H1 (cell line): ENCODE measurements around the gene HSD17B2. TPM values are rescaled to one million over a fixed set of nuclear protein-coding genes. Genes with fewer than 3 reads are reported as not detected.

ENCODE experiments used
- CTCF ChIA-PET: fragments of 300-600 bp; sonication (Branson Sonifier 250); formaldehyde crosslinking; loops from one replicate; lab custom pipeline; 2021; ENCODE audit not compliant: partially characterized antibody; lab: Charles Lee
- POLR2A ChIA-PET: fragments of 300-600 bp; sonication (Branson Sonifier 250); formaldehyde crosslinking; loops from one replicate; lab custom pipeline; 2021; ENCODE audit warnings: inconsistent platforms; ENCODE audit not compliant: partially characterized antibody; lab: Charles Lee
- DNase-seq, 2 experiments: peaks; one replicate each; pipeline versions ENCODE4 v3.0.0 to v3.0.0-alpha.2; 2010 to 2022; ENCODE audit warnings: low spot score in 2 of 2, low read depth in 1 of 2, mixed read lengths in 1 of 2
- FAIRE-seq: peaks from 2 replicates; lab custom pipeline; 2011; peaks lifted over from hg19 to GRCh38; lab: Jason Lieb, UNC
- H2AFZ ChIP-seq: 2 replicates; pipeline ENCODE4 v1.8.1; 2012; ENCODE audit warnings: low read length, inconsistent platforms
- H2AK5ac ChIP-seq: 2 replicates; pipeline ENCODE4 v1.6.1; 2013; ENCODE audit warnings: low read depth, low read length
- H2BK120ac ChIP-seq: replicated peaks from 2 replicates; pipeline ENCODE3; 2013; ENCODE audit warnings: low read depth, low read length, inconsistent platforms
- H2BK12ac ChIP-seq: 2 replicates; pipeline ENCODE4 v1.6.1; 2013; ENCODE audit warnings: low read depth, low read length
- H2BK15ac ChIP-seq: 2 replicates; pipeline ENCODE4 v1.6.1; 2013; ENCODE audit warnings: low read length
- H2BK20ac ChIP-seq: 2 replicates; pipeline ENCODE4 v1.6.1; 2013; ENCODE audit warnings: low read length
- H2BK5ac ChIP-seq: 2 replicates; pipeline ENCODE4 v1.6.1; 2013; ENCODE audit warnings: low read depth, low read length
- H3K14ac ChIP-seq: 2 replicates; pipeline ENCODE4 v1.6.1; 2013; ENCODE audit warnings: inconsistent platforms; ENCODE audit not compliant: insufficient read length
- H3K18ac ChIP-seq: 2 replicates; pipeline ENCODE4 v1.6.1; 2013; ENCODE audit warnings: low read length; ENCODE audit errors: extremely low read depth
- H3K23ac ChIP-seq: 2 replicates; pipeline ENCODE4 v1.6.1; 2013; ENCODE audit warnings: inconsistent platforms; ENCODE audit not compliant: insufficient read length
- H3K23me2 ChIP-seq: 2 replicates; pipeline ENCODE4 v1.6.1; 2013; ENCODE audit warnings: low read depth, low read length
- H3K27ac ChIP-seq: 2 replicates; pipeline ENCODE4 v1.6.1; 2011; ENCODE audit warnings: low read depth, low read length, inconsistent platforms
- H3K27me3 ChIP-seq, 4 experiments: replicated peaks in 1 of 4; 1 replicate in 1 of 4; 2 replicates in 3 of 4; pipeline versions ENCODE4 v1.6.1 to v1.8.1; 2011 to 2013; ENCODE audit warnings: low read length in 3 of 4, mild to moderate bottlenecking in 3 of 4, inconsistent platforms in 2 of 4, mixed read lengths in 2 of 4, moderate library complexity in 1 of 4; ENCODE audit not compliant: control insufficient read depth in 3 of 4, insufficient read depth in 3 of 4; ENCODE audit errors: extremely low read depth in 1 of 4
- H3K36me3 ChIP-seq, 4 experiments: 2 replicates each; pipeline versions ENCODE4 v1.6.1 to v1.8.1; 2011 to 2013; ENCODE audit warnings: mild to moderate bottlenecking in 4 of 4, low read length in 3 of 4, moderate library complexity in 2 of 4, control low read depth in 1 of 4, inconsistent platforms in 1 of 4; ENCODE audit not compliant: insufficient read depth in 4 of 4, control insufficient read depth in 2 of 4
- H3K4ac ChIP-seq: replicated peaks from 2 replicates; pipeline ENCODE3; 2013; ENCODE audit warnings: low read length, low read depth, mixed read lengths, inconsistent platforms; ENCODE audit not compliant: insufficient read length
- H3K4me1 ChIP-seq, 4 experiments: replicated peaks in 1 of 4; 1 replicate in 1 of 4; 2 replicates in 3 of 4; pipeline versions ENCODE4 v1.6.1 to v1.8.1; 2011 to 2013; ENCODE audit warnings: low read length in 3 of 4, inconsistent platforms in 2 of 4, mixed read lengths in 1 of 4; ENCODE audit not compliant: insufficient read depth in 4 of 4, control insufficient read depth in 3 of 4
- H3K4me2 ChIP-seq, 2 experiments: 2 replicates each; pipeline versions ENCODE4 v1.6.1 to v1.8.1; 2011 to 2013; ENCODE audit warnings: low read depth in 2 of 2, low read length in 2 of 2, control low read depth in 1 of 2, inconsistent platforms in 1 of 2, mild to moderate bottlenecking in 1 of 2; ENCODE audit not compliant: insufficient read depth in 1 of 2
- H3K4me3 ChIP-seq, 4 experiments: fragments of 200-600, 300-600 bp in 1 of 4; sonication (generic), shearing (Covaris generic), sonication (Bioruptor Twin) in 1 of 4; 2 replicates each; pipeline versions ENCODE4 v1.5.1 to v1.8.1; 2011 to 2016; ENCODE audit warnings: low read length in 4 of 4, low read depth in 3 of 4, control low read depth in 2 of 4, inconsistent platforms in 2 of 4, mild to moderate bottlenecking in 2 of 4, mixed read lengths in 1 of 4, moderate library complexity in 1 of 4; ENCODE audit not compliant: insufficient read depth in 2 of 4; ENCODE audit errors: extremely low read depth in 1 of 4
- H3K56ac ChIP-seq: replicated peaks from 2 replicates; pipeline ENCODE3; 2013; ENCODE audit warnings: low read depth, mild to moderate bottlenecking, mixed read lengths, low read length, inconsistent platforms; ENCODE audit not compliant: insufficient read length
- H3K79me1 ChIP-seq: 2 replicates; pipeline ENCODE4 v1.6.1; 2013; ENCODE audit warnings: low read depth, low read length, control low read depth
- H3K79me2 ChIP-seq, 2 experiments: 2 replicates each; pipeline versions ENCODE4 v1.6.1 to v1.8.1; 2012 to 2013; ENCODE audit warnings: low read length in 2 of 2, mild to moderate bottlenecking in 2 of 2, inconsistent platforms in 1 of 2; ENCODE audit not compliant: insufficient read depth in 2 of 2, control insufficient read depth in 1 of 2
- H3K9ac ChIP-seq, 4 experiments: replicated peaks in 1 of 4; 1 replicate in 1 of 4; 2 replicates in 3 of 4; pipeline versions ENCODE4 v1.6.1 to v1.8.1; 2011 to 2013; ENCODE audit warnings: low read depth in 3 of 4, low read length in 3 of 4, control low read depth in 2 of 4, mild to moderate bottlenecking in 2 of 4, moderate library complexity in 2 of 4, inconsistent platforms in 1 of 4; ENCODE audit errors: extremely low read depth in 1 of 4
- H3K9me3 ChIP-seq, 2 experiments: 2 replicates each; pipeline versions ENCODE4 v1.6.1 to v1.8.1; 2012 to 2013; ENCODE audit warnings: mild to moderate bottlenecking in 2 of 2, moderate library complexity in 2 of 2, control low read depth in 1 of 2, inconsistent platforms in 1 of 2, low read depth in 1 of 2, low read length in 1 of 2, mixed read lengths in 1 of 2; ENCODE audit not compliant: insufficient read depth in 2 of 2
- H4K20me1 ChIP-seq, 2 experiments: replicated peaks in 1 of 2; 2 replicates each; pipeline versions ENCODE3 to v1.8.1; 2011 to 2013; ENCODE audit warnings: inconsistent platforms in 2 of 2, low read length in 2 of 2, mild to moderate bottlenecking in 1 of 2; ENCODE audit not compliant: insufficient read depth in 2 of 2, control insufficient read depth in 1 of 2
- H4K5ac ChIP-seq: 2 replicates; pipeline ENCODE4 v1.6.1; 2013; ENCODE audit warnings: low read length, low read depth, mixed read lengths, inconsistent platforms; ENCODE audit not compliant: insufficient read length
- H4K8ac ChIP-seq: 2 replicates; pipeline ENCODE4 v1.8.0; 2013; ENCODE audit warnings: mild to moderate bottlenecking, moderate library complexity, low read length, inconsistent platforms; ENCODE audit not compliant: insufficient read depth; ENCODE audit errors: extremely low read depth
- H4K91ac ChIP-seq: replicated peaks from 2 replicates; pipeline ENCODE3; 2013; ENCODE audit warnings: low read length, mixed read lengths, inconsistent platforms; ENCODE audit not compliant: insufficient read length
- ATF2 ChIP-seq: IDR thresholded peaks from 2 replicates; pipeline ENCODE4 v1.6.1; 2012; ENCODE audit warnings: low read length, inconsistent platforms
- ATF3 ChIP-seq: IDR thresholded peaks from 2 replicates; pipeline ENCODE4 v1.6.1; 2011; ENCODE audit warnings: low read depth, mild to moderate bottlenecking, low read length; ENCODE audit not compliant: insufficient read depth
- BCL11A ChIP-seq, 2 experiments: IDR thresholded peaks; one replicate each; pipeline ENCODE4 v1.6.1; 2011; ENCODE audit warnings: low read depth in 2 of 2, low read length in 2 of 2, mild to moderate bottlenecking in 2 of 2
- CEBPB ChIP-seq: IDR thresholded peaks from 2 replicates; pipeline ENCODE4 v1.6.1; 2012; ENCODE audit warnings: low read depth, low read length
- HDAC6 ChIP-seq: IDR thresholded peaks from one replicate; pipeline ENCODE4 v1.7.1; 2012; ENCODE audit warnings: low read depth, mild to moderate bottlenecking, inconsistent platforms, low read length, moderate library complexity
- MAX ChIP-seq: IDR thresholded peaks from 2 replicates; pipeline ENCODE4 v1.6.1; 2012; ENCODE audit warnings: inconsistent platforms
- WGBS, 2 experiments: shearing (Covaris generic) in 1 of 2; methylation state at CpG; one replicate each; pipeline versions ENCODE4 v1.1.6 to v1.1.7; 2013 to 2015; ENCODE audit warnings: low lambda C conversion rate in 2 of 2, mixed read lengths in 2 of 2, inconsistent platforms in 1 of 2, low coverage in 1 of 2, missing lambda C conversion rate in 1 of 2; ENCODE audit not compliant: insufficient replicate concordance in 2 of 2, insufficient coverage in 1 of 2, insufficient read length in 1 of 2; ENCODE audit errors: extremely low coverage in 1 of 2, missing lambda C conversion rate in 1 of 2; 5-methylcytosine and 5-hydroxymethylcytosine counted together
- polyA plus RNA-seq, 7 experiments: library from polyadenylated mRNA; depleted of rRNA in 3 of 7; stranded (reverse) in 5 of 7; unstranded in 2 of 7; fragments of >200 nt in 5 of 7; fragments of 200-250 nt in 2 of 7; gene quantifications; 1 replicate in 5 of 7; 2 replicates in 1 of 7; 4 replicates in 1 of 7; pipeline versions ENCODE4 v1.2.1 to v1.2.3, GENCODE V29; 2011 to 2013; ENCODE audit warnings: missing spikeins in 2 of 7, mixed read lengths in 2 of 7
- total RNA-seq: library from RNA; stranded (reverse); fragmentation: NEBNext Ultra II Directional; extraction: Animal tissue kit (Norgen Biotek cat#: 25700); gene quantifications from 2 replicates; pipeline ENCODE4 v1.2.1, GENCODE V29; 2021

Gene HSD17B2
- total and polyA plus RNA-seq, 2 of the 8 experiments (the other 6 are each of a cell fraction or from before 2014, with no cell fraction given), result not detected

- no peak overlapping the region for H2BK12ac ChIP-seq
- no peaks in the 10 kb centered on the region for H3K79me1 ChIP-seq
- 92 to 100% methylated on average over 1 to 2 of the region's 2 CpGs for WGBS, 2 experiments
- TF ChIP-seq BCL11A (IDR thresholded peaks at IDR 0.05; ENCODE audit: low read depth in 2 of 2, low read length in 2 of 2), result no peak
- no peak for TF ChIP-seq MAX
- no peak for TF ChIP-seq CEBPB
- no peak for TF ChIP-seq ATF2
- TF ChIP-seq HDAC6, result no peak
- no peak for TF ChIP-seq ATF3
Observed at GRCh38 chr16:82037666-82038065, 2.6 kb downstream of the HSD17B2 start.

More at GRCh38 chr16:82037666-82038065, 2.6 kb downstream of the HSD17B2 start:
- no peak overlapping the region for H3K23ac ChIP-seq
- no peak overlapping the region for H3K56ac ChIP-seq
- no peak overlapping the region for H4K8ac ChIP-seq
- H2AK5ac ChIP-seq, result no peak overlapping the region
- H3K4me3 ChIP-seq, result no peak overlapping the region
- no peak overlapping the region for H2AFZ ChIP-seq
- H3K4me2 ChIP-seq, result no peak overlapping the region
- no peaks in the 10 kb centered on the region; a peak in 1 of 7 replicates for H3K4me1 ChIP-seq
- FAIRE-seq (no peak), DNase-seq (no peak)
- no peak overlapping the region for H3K4ac ChIP-seq
- no peak overlapping the region for H2BK120ac ChIP-seq
- H3K36me3 ChIP-seq, result no peaks in the 10 kb centered on the region
- no peaks in the 10 kb centered on the region for H3K27me3 ChIP-seq
- H3K14ac ChIP-seq, result no peak overlapping the region
- H3K18ac ChIP-seq, result no peak overlapping the region
- no peak overlapping the region for H3K9ac ChIP-seq
- H3K23me2 ChIP-seq, result no peaks in the 10 kb centered on the region; the same call in 1 of the 2 replicates
- ChIA-PET CTCF (interaction anchor here (0.9 kb wide), 1 partner anchor 97 kb away, joined by 3 read pairs; no protein-coding TSS in a partner anchor), POLR2A (no interaction called here)
- H4K5ac ChIP-seq, result no peak overlapping the region
- H2BK5ac ChIP-seq, result no peak overlapping the region
- H3K79me2 ChIP-seq, result no peaks in the 10 kb centered on the region
- H2BK20ac ChIP-seq, result no peak overlapping the region
- H3K27ac ChIP-seq, result no peak overlapping the region
- no peak overlapping the region for H2BK15ac ChIP-seq
- H4K20me1 ChIP-seq, result no peaks in the 10 kb centered on the region
- H3K9me3 ChIP-seq, result no peaks in the 10 kb centered on the region
- no peak overlapping the region for H4K91ac ChIP-seq
